Neural progenitor cell (in vitro differentiated cells): ENCODE measurements around the gene MGMT. TPM values are rescaled to one million over a fixed set of nuclear protein-coding genes. Genes with fewer than 3 reads are reported as not detected.

Experiments
- DNase-seq: peaks from one replicate; pipeline ENCODE4 v3.0.0-alpha.2; 2016; ENCODE audit warnings: low spot score
- H2AFZ ChIP-seq: fragments of 200-600 bp; sonication (generic); replicated peaks from 2 replicates; pipeline ENCODE4 v1.6.1; 2016; ENCODE audit warnings: antibody characterized with exemption
- H3F3A ChIP-seq: fragments of 200-600 bp; sonication (generic); 2 replicates; pipeline ENCODE4 v1.6.1; 2016; ENCODE audit warnings: antibody characterized with exemption, low read depth
- H3K27ac ChIP-seq: fragments of 200-600 bp; sonication (generic); 2 replicates; pipeline ENCODE4 v1.5.1; 2016; ENCODE audit warnings: mild to moderate bottlenecking
- H3K27me3 ChIP-seq: fragments of 200-600 bp; sonication (generic); 2 replicates; pipeline ENCODE4 v1.6.1; 2016; ENCODE audit warnings: mild to moderate bottlenecking, moderate library complexity
- H3K36me3 ChIP-seq: fragments of 200-600 bp; sonication (generic); 2 replicates; pipeline ENCODE4 v1.5.1; 2016
- H3K4me1 ChIP-seq: fragments of 200-600 bp; sonication (generic); 2 replicates; pipeline ENCODE4 v1.6.1; 2016; ENCODE audit warnings: mixed run types
- H3K4me2 ChIP-seq: fragments of 200-600 bp; sonication (generic); 2 replicates; pipeline ENCODE4 v1.6.1; 2016
- H3K4me3 ChIP-seq: fragments of 200-600 bp; sonication (generic); 2 replicates; pipeline ENCODE4 v1.5.1; 2016
- H3K79me2 ChIP-seq: fragments of 200-600 bp; sonication (generic); 2 replicates; pipeline ENCODE4 v1.6.1; 2016; ENCODE audit warnings: low read depth
- H3K9ac ChIP-seq: fragments of 200-600 bp; sonication (generic); 2 replicates; pipeline ENCODE4 v1.6.1; 2016
- H3K9me3 ChIP-seq: fragments of 200-600 bp; sonication (generic); 2 replicates; pipeline ENCODE4 v1.5.1; 2016; ENCODE audit warnings: low read depth
- H4K20me1 ChIP-seq: fragments of 200-600 bp; sonication (generic); 2 replicates; pipeline ENCODE4 v1.6.1; 2016; ENCODE audit warnings: low read depth
- H3K27ac Mint-ChIP-seq: 3 replicates; pipeline ENCODE4 v1.8.0; 2021; ENCODE audit warnings: mixed read lengths
- H3K27me3 Mint-ChIP-seq: 2 replicates; pipeline ENCODE4 v1.8.0; 2022; ENCODE audit warnings: low read depth, mild to moderate bottlenecking, inconsistent platforms, moderate library complexity, mixed read lengths; ENCODE audit not compliant: insufficient read depth
- H3K36me3 Mint-ChIP-seq: 3 replicates; pipeline ENCODE4 v1.8.0; 2021; ENCODE audit warnings: mixed read lengths
- H3K4me1 Mint-ChIP-seq: 3 replicates; pipeline ENCODE4 v1.8.0; 2021; ENCODE audit warnings: mixed read lengths
- H3K4me3 Mint-ChIP-seq: 3 replicates; pipeline ENCODE4 v1.8.0; 2021; ENCODE audit warnings: mild to moderate bottlenecking, moderate library complexity, mixed read lengths
- H3K9me3 Mint-ChIP-seq: 3 replicates; pipeline ENCODE4 v1.8.0; 2020; ENCODE audit warnings: mixed read lengths
- CTCF ChIP-seq: fragments of 200-600 bp; sonication (generic); IDR thresholded peaks from 2 replicates; pipeline ENCODE4 v1.5.1; 2017; ENCODE audit warnings: antibody characterized with exemption, mild to moderate bottlenecking
- EZH2 ChIP-seq: fragments of 200-600 bp; sonication (generic); IDR thresholded peaks from 2 replicates; pipeline ENCODE4 v1.6.1; 2017; ENCODE audit warnings: antibody characterized with exemption, mild to moderate bottlenecking, moderate library complexity
- EZH2phosphoT487 ChIP-seq: fragments of 200-600 bp; sonication (generic); IDR thresholded peaks from 2 replicates; pipeline ENCODE4 v1.6.1; 2017; ENCODE audit warnings: antibody characterized with exemption
- total RNA-seq: library from RNA; depleted of rRNA; stranded (reverse); fragments of >200 nt; gene quantifications from 2 replicates; pipeline ENCODE4 v1.2.3, GENCODE V29; 2015; ENCODE audit warnings: low replicate concordance

MGMT gene
- total RNA-seq, 1 donor from 2014 or later = 17.5 TPM

DNA sequence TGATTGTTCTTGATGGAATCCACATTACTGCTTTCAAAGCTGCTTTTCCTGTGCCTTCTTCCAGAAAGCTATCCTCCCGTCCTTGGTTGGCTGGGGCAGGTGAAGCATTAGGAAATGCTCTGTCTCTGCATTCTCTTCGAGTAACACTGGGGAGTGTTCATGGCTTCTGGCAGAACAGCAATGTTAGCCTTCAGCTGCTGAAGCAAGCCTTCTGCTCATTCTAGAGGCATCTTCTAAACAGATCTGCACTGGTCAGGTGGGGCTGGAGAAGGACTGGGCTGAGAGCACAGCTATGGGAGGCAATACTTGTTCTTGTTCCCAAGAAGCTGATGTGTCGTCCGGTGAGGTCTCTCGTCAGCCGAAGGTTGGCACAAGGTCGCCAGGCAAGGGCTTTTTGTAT is 80.6 kb downstream of the MGMT start:
- H3F3A ChIP-seq = no peaks in the 10 kb centered on the region
- H4K20me1 ChIP-seq = no peaks in the 10 kb centered on the region
- no peaks in the 10 kb centered on the region for H3K27me3 ChIP-seq
- H3K27me3 Mint-ChIP-seq = peaks cover 2% of the 10 kb centered on the region
- H3K4me3 Mint-ChIP-seq = no peak overlapping the region
- H3K9me3 Mint-ChIP-seq = peaks cover 3% of the 10 kb centered on the region
- H3K27ac ChIP-seq = no peak overlapping the region
- no peak overlapping the region for H3K9ac ChIP-seq
- peaks cover 5% of the 10 kb centered on the region for H3K36me3 Mint-ChIP-seq
- TF ChIP-seq EZH2phosphoT487 = no peak
- TF ChIP-seq CTCF = no peak
- no peak for TF ChIP-seq EZH2
- no peaks in the 10 kb centered on the region for H3K36me3 ChIP-seq
- DNase-seq = no peak
- no peak overlapping the region for H3K4me3 ChIP-seq
- H3K79me2 ChIP-seq = no peaks in the 10 kb centered on the region
- no peaks in the 10 kb centered on the region for H3K4me1 ChIP-seq
- H3K4me1 Mint-ChIP-seq = peaks cover 2% of the 10 kb centered on the region
- no peaks in the 10 kb centered on the region for H3K9me3 ChIP-seq
- no peak overlapping the region for H3K27ac Mint-ChIP-seq
- no peak overlapping the region for H3K4me2 ChIP-seq
- no peak overlapping the region for H2AFZ ChIP-seq

GRCh38 chr10:129548600-129548999 is 81.6 kb downstream of the MGMT start:
- no peaks in the 10 kb centered on the region for H3K9me3 ChIP-seq
- H4K20me1 ChIP-seq = no peaks in the 10 kb centered on the region
- H2AFZ ChIP-seq = no peak overlapping the region
- H3K27ac ChIP-seq = no peak overlapping the region
- no peak overlapping the region for H3K4me3 ChIP-seq
- Mint-ChIP-seq H3K27ac (no peak overlapping the region), H3K36me3 (peaks cover 5% of the 10 kb centered on the region), H3K4me3 (no peak overlapping the region), H3K27me3 (peaks cover 2% of the 10 kb centered on the region), H3K4me1 (peaks cover 2% of the 10 kb centered on the region), H3K9me3 (peaks cover 3% of the 10 kb centered on the region)
- no peaks in the 10 kb centered on the region for H3K36me3 ChIP-seq
- H3F3A ChIP-seq = no peaks in the 10 kb centered on the region
- no peak for DNase-seq
- H3K9ac ChIP-seq = no peak overlapping the region
- no peak overlapping the region for H3K4me2 ChIP-seq
- TF ChIP-seq EZH2 (no peak), CTCF (no peak), EZH2phosphoT487 (no peak)
- H3K79me2 ChIP-seq = no peaks in the 10 kb centered on the region
- no peaks in the 10 kb centered on the region for H3K27me3 ChIP-seq
- no peaks in the 10 kb centered on the region for H3K4me1 ChIP-seq

- Histone ChIP-seq H4K20me1 (no peaks in the 10 kb centered on the region), H3K9me3 (no peaks in the 10 kb centered on the region)
These were observed 83.0 kb downstream of the MGMT start for GRCh38 chr10:129550076-129550475.

More at GRCh38 chr10:129550076-129550475, 83.0 kb downstream of the MGMT start:
- peaks cover 2% of the 10 kb centered on the region for H3K4me1 Mint-ChIP-seq
- H3K9me3 Mint-ChIP-seq = peaks cover 3% of the 10 kb centered on the region
- no peak overlapping the region for H3K4me3 Mint-ChIP-seq
- H3K9ac ChIP-seq = no peak overlapping the region
- no peak overlapping the region for H3K27ac ChIP-seq
- no peak for TF ChIP-seq EZH2phosphoT487
- no peak for TF ChIP-seq CTCF
- TF ChIP-seq EZH2 = no peak
- DNase-seq = no peak
- no peaks in the 10 kb centered on the region for H3K4me1 ChIP-seq
- H3K4me2 ChIP-seq = no peak overlapping the region
- H3K27me3 Mint-ChIP-seq = peaks cover 2% of the 10 kb centered on the region
- no peak overlapping the region for H2AFZ ChIP-seq
- no peak overlapping the region for H3K27ac Mint-ChIP-seq
- no peaks in the 10 kb centered on the region for H3K79me2 ChIP-seq
- H3K4me3 ChIP-seq = no peak overlapping the region
- no peaks in the 10 kb centered on the region for H3K27me3 ChIP-seq
- no peaks in the 10 kb centered on the region for H3K36me3 ChIP-seq
- H3K36me3 Mint-ChIP-seq = peaks cover 7% of the 10 kb centered on the region
- no peaks in the 10 kb centered on the region for H3F3A ChIP-seq
